HG02885 (cell line): ENCODE data around the gene NPHP3.
"Not testable (repeated sequence)": the region's sequence is repeated elsewhere in the genome, so short reads cannot be mapped to it uniquely, and the experiment has no call there.

Source experiments
- ATAC-seq: cut with Tn5 transposase; IDR thresholded peaks from one replicate; pipeline ENCODE4 v1.9.1; 2021; ENCODE audit warnings: mild to moderate bottlenecking; ENCODE audit not compliant: unreplicated experiment, poor library complexity

NPHP3 gene

GRCh38 chr3:132645058-132645457 is 77.2 kb downstream of the NPHP3 start:
- no peak for ATAC-seq

GRCh38 chr3:132643366-132643765 is 78.8 kb downstream of the NPHP3 start:
- ATAC-seq = no peak

- ATAC-seq = no peak
Observed at GRCh38 chr3:132642539-132642847, 79.7 kb downstream of the NPHP3 start.

GRCh38 chr3:132641837-132642538 is 80.2 kb downstream of the NPHP3 start:
- peak; percentile 59 for ATAC-seq

GRCh38 chr3:132641427-132641826 is 80.8 kb downstream of the NPHP3 start:
- not testable (repeated sequence) for ATAC-seq

- no peak for ATAC-seq
Observed at GRCh38 chr3:132638706-132639105, 83.5 kb downstream of the NPHP3 start.

- no peak for ATAC-seq
Observed at GRCh38 chr3:132637590-132637989, 84.6 kb downstream of the NPHP3 start.

GRCh38 chr3:132635052-132635451 is 87.2 kb downstream of the NPHP3 start:
- no peak for ATAC-seq
